Measurements from ENCODE around the gene ENPP1. TPM values are rescaled to one million over a fixed set of nuclear protein-coding genes. Genes with fewer than 3 reads are reported as not detected.

ENPP1 gene

DNA sequence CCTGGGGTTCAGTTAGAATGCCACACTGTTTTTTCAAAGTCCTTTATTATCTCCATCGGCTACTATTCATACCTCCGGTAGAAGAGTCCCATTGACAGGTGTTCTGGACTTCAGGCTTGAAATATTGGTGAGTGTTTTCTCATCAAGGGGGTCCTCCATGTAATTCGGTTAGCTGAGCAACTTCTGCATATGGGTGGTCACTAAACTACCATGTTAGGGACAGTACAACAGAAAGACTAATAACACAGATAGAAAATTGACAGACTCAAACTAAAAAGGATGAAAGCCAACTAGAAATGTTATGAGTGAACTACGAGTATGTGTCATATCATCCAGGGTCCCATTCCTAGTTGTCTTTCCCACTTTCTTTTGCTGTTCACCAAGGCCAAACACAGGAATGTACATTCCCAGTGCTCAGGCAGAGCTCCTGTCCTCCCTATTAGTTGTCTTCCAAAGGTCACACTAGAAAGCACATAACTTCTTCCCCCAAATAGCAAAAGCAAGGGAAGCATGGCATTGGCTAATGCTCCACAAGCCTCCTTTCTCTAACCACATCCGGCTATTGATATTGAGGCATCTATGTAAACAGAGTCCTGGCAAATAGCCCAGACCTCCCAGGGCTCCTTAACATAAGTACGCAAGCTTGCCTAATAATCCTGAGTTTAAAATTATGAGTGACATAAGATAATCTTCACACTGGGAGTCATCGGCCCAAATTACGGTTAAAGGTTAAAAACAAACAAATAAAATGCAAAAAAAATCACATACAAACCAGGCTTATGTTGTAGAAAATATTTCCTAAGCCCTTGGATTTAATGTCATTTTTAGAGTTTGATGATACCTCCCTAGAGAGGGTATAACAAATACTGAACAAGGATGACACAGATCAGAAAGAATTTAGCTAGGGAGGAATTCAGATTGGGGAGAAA is 130.1 kb downstream of the ENPP1 start:
- H3K4me3 ChIP-seq (ENCODE audit: low read length) = no peak overlapping the region

More for the DNA sequence above, 130.1 kb downstream of the ENPP1 start:
- no peak overlapping the region for H4K5ac ChIP-seq (ENCODE audit: low read length)
- no CpG with 5 or more reads among the region's 8 CpGs for WGBS (ENCODE audit: extremely low coverage, insufficient coverage, low lambda C conversion rate)
- H3K18ac ChIP-seq (ENCODE audit: low read length) = no peak overlapping the region
- H3K9ac ChIP-seq (ENCODE audit: low read length) = no peak overlapping the region
- no peak overlapping the region for H2BK120ac ChIP-seq (ENCODE audit: low read depth, low read length)
- H3K23ac ChIP-seq (ENCODE audit: low read length) = no peak overlapping the region
- peak; percentile 54 for DNase-seq
- H3K4me1 ChIP-seq (ENCODE audit: control insufficient read depth, low read depth, low read length) = peaks cover 2% of the 10 kb centered on the region
- H3K36me3 ChIP-seq (ENCODE audit: control insufficient read depth, insufficient read depth, low read length) = no peaks in the 10 kb centered on the region
- H3K27ac ChIP-seq (ENCODE audit: low read depth, low read length) = no peak overlapping the region
- no peak overlapping the region for H2BK15ac ChIP-seq (replicated peaks; ENCODE audit: low read depth)
- no peaks in the 10 kb centered on the region for H3K79me2 ChIP-seq (ENCODE audit: control insufficient read depth, insufficient read depth, low read length)
- no peaks in the 10 kb centered on the region for H3K27me3 ChIP-seq (ENCODE audit: insufficient read depth, low read length, poor library complexity)
- H2BK5ac ChIP-seq (ENCODE audit: low read length) = no peak overlapping the region
- H3K79me1 ChIP-seq (ENCODE audit: low read length) = no peaks in the 10 kb centered on the region
- no peak overlapping the region for H2AK5ac ChIP-seq (ENCODE audit: low read length)
- no peak overlapping the region for H3K56ac ChIP-seq (ENCODE audit: low read length)
- H3K4ac ChIP-seq (ENCODE audit: low read depth, low read length) = no peak overlapping the region
- no peak overlapping the region for H4K8ac ChIP-seq (ENCODE audit: low read depth, low read length)
- no peak overlapping the region for H3K4me2 ChIP-seq (ENCODE audit: low read length)

Small RNAs within 50 kb of the gene (small RNA-seq; reads per million reads assigned to genes)
- gene MIR548H5 (ENCODE audit: insufficient read depth) = not detected
- not detected for gene SELENOKP2 (ENCODE audit: insufficient read depth)

All from mesendoderm (in vitro differentiated cells).